ENCODE data around the gene RIT1. TPM values are rescaled to one million over a fixed set of nuclear protein-coding genes. Genes with fewer than 3 reads are reported as not detected.
A peak's percentile ranks its signal among the peaks of the same experiment; 100 is the strongest.
"Not testable (repeated sequence)": the region's sequence is repeated elsewhere in the genome, so short reads cannot be mapped to it uniquely, and the experiment has no call there.

Gene RIT1
- total RNA-seq, 3 donors from 2014 or later = 15.6 to 25.0 (median 17.9) TPM

- no peaks in the 10 kb centered on the region for H3K9me3 Mint-ChIP-seq
- H3K4me1 Mint-ChIP-seq (ENCODE audit: low read depth) = peaks cover 4% of the 10 kb centered on the region
- H3K27me3 Mint-ChIP-seq (ENCODE audit: low read depth) = no peaks in the 10 kb centered on the region
- peaks cover 44% of the 10 kb centered on the region for H3K36me3 Mint-ChIP-seq (ENCODE audit: insufficient read depth)
- no peak overlapping the region for H3K4me3 Mint-ChIP-seq
- ATAC-seq (no peak), DNase-seq (no peak)
Measured at GRCh38 chr1:155919801-155920200, 8.7 kb upstream of the RIT1 start.

- Mint-ChIP-seq H3K4me3 (no peak overlapping the region), H3K4me1 (ENCODE audit: low read depth) (peaks cover 4% of the 10 kb centered on the region), H3K27me3 (ENCODE audit: low read depth) (no peaks in the 10 kb centered on the region), H3K9me3 (no peaks in the 10 kb centered on the region), H3K36me3 (ENCODE audit: insufficient read depth) (peaks cover 47% of the 10 kb centered on the region)
- no peak for ATAC-seq
- no peak for DNase-seq
Measured at GRCh38 chr1:155918660-155919059, 7.5 kb upstream of the RIT1 start.

- Mint-ChIP-seq H3K9me3 (no peaks in the 10 kb centered on the region), H3K4me1 (ENCODE audit: low read depth) (peaks cover 21% of the 10 kb centered on the region), H3K36me3 (ENCODE audit: insufficient read depth) (peaks cover 43% of the 10 kb centered on the region), H3K4me3 (no peak overlapping the region), H3K27me3 (ENCODE audit: low read depth) (no peaks in the 10 kb centered on the region)
- ATAC-seq (no peak), DNase-seq (no peak)
Measured at GRCh38 chr1:155913969-155914757, 3.0 kb upstream of the RIT1 start.

- Mint-ChIP-seq H3K36me3 (ENCODE audit: insufficient read depth) (peaks cover 32% of the 10 kb centered on the region), H3K4me3 (peak overlapping the region; percentile 93), H3K4me1 (ENCODE audit: low read depth) (peaks cover 24% of the 10 kb centered on the region), H3K9me3 (no peaks in the 10 kb centered on the region), H3K27me3 (ENCODE audit: low read depth) (no peaks in the 10 kb centered on the region)
- no peak for ATAC-seq
- DNase-seq = no peak
Measured at GRCh38 chr1:155912056-155912536, 947 bp upstream of the RIT1 start.

- H3K36me3 Mint-ChIP-seq (ENCODE audit: insufficient read depth) = peaks cover 20% of the 10 kb centered on the region
- H3K4me3 Mint-ChIP-seq = peak overlapping the region; percentile 93
- H3K27me3 Mint-ChIP-seq (ENCODE audit: low read depth) = no peaks in the 10 kb centered on the region
- H3K4me1 Mint-ChIP-seq (ENCODE audit: low read depth) = peaks cover 24% of the 10 kb centered on the region
- ATAC-seq (peak; percentile 23 to 33), DNase-seq (no peak)
- H3K9me3 Mint-ChIP-seq = no peaks in the 10 kb centered on the region
Measured at GRCh38 chr1:155910621-155911121, 478 bp downstream of the RIT1 start.

- ATAC-seq (peak in 1 of 2 donors; percentile 28), DNase-seq (no peak)
- Mint-ChIP-seq H3K27me3 (ENCODE audit: low read depth) (no peaks in the 10 kb centered on the region), H3K4me3 (peak overlapping the region; percentile 93), H3K4me1 (ENCODE audit: low read depth) (peaks cover 24% of the 10 kb centered on the region), H3K9me3 (no peaks in the 10 kb centered on the region), H3K36me3 (ENCODE audit: insufficient read depth) (peaks cover 17% of the 10 kb centered on the region)
Measured at GRCh38 chr1:155909894-155910293, 1.3 kb downstream of the RIT1 start.

- no peaks in the 10 kb centered on the region for H3K9me3 Mint-ChIP-seq
Measured at GRCh38 chr1:155904261-155904660, 6.9 kb downstream of the RIT1 start.

GRCh38 chr1:155900161-155900560 is 11.0 kb downstream of the RIT1 start:
- H3K4me3 Mint-ChIP-seq = no peak overlapping the region
- peaks cover 33% of the 10 kb centered on the region for H3K36me3 Mint-ChIP-seq (ENCODE audit: insufficient read depth)
- ATAC-seq (no peak), DNase-seq (no peak)
- H3K27me3 Mint-ChIP-seq (ENCODE audit: low read depth) = no peaks in the 10 kb centered on the region
- no peaks in the 10 kb centered on the region for H3K9me3 Mint-ChIP-seq
- peaks cover 2% of the 10 kb centered on the region for H3K4me1 Mint-ChIP-seq (ENCODE audit: low read depth)

More at GRCh38 chr1:155904261-155904660, 6.9 kb downstream of the RIT1 start:
- peaks cover 5% of the 10 kb centered on the region for H3K4me1 Mint-ChIP-seq (ENCODE audit: low read depth)
- H3K36me3 Mint-ChIP-seq (ENCODE audit: insufficient read depth) = peaks cover 24% of the 10 kb centered on the region
- no peak overlapping the region for H3K4me3 Mint-ChIP-seq
- DNase-seq = no peak
- no peak for ATAC-seq
- no peaks in the 10 kb centered on the region for H3K27me3 Mint-ChIP-seq (ENCODE audit: low read depth)

- peaks cover 2% of the 10 kb centered on the region for H3K4me1 Mint-ChIP-seq (ENCODE audit: low read depth)
- no peak for DNase-seq
- peaks cover 32% of the 10 kb centered on the region for H3K36me3 Mint-ChIP-seq (ENCODE audit: insufficient read depth)
- no peak overlapping the region for H3K4me3 Mint-ChIP-seq
- no peaks in the 10 kb centered on the region for H3K27me3 Mint-ChIP-seq (ENCODE audit: low read depth)
- ATAC-seq = no peak
- no peaks in the 10 kb centered on the region for H3K9me3 Mint-ChIP-seq
Measured at GRCh38 chr1:155899683-155900082, 11.5 kb downstream of the RIT1 start.

GRCh38 chr1:155898888-155899287 is 12.3 kb downstream of the RIT1 start:
- ATAC-seq = no peak
- Mint-ChIP-seq H3K4me3 (no peak overlapping the region), H3K36me3 (ENCODE audit: insufficient read depth) (peaks cover 24% of the 10 kb centered on the region)

GRCh38 chr1:155897746-155898145 is 13.4 kb downstream of the RIT1 start:
- peaks cover 24% of the 10 kb centered on the region for H3K36me3 Mint-ChIP-seq (ENCODE audit: insufficient read depth)
- DNase-seq (no peak), ATAC-seq (no peak)
- peaks cover 16% of the 10 kb centered on the region for H3K4me1 Mint-ChIP-seq (ENCODE audit: low read depth)
- no peaks in the 10 kb centered on the region for H3K27me3 Mint-ChIP-seq (ENCODE audit: low read depth)
- no peaks in the 10 kb centered on the region for H3K9me3 Mint-ChIP-seq
- no peak overlapping the region for H3K4me3 Mint-ChIP-seq

More at GRCh38 chr1:155898888-155899287, 12.3 kb downstream of the RIT1 start:
- Mint-ChIP-seq H3K27me3 (ENCODE audit: low read depth) (no peaks in the 10 kb centered on the region), H3K4me1 (ENCODE audit: low read depth) (peaks cover 5% of the 10 kb centered on the region), H3K9me3 (no peaks in the 10 kb centered on the region)
- no peak for DNase-seq

- not testable (repeated sequence) for H3K4me3 Mint-ChIP-seq; H3K27me3 Mint-ChIP-seq (ENCODE audit: low read depth); H3K9me3 Mint-ChIP-seq; DNase-seq; ATAC-seq
- Mint-ChIP-seq H3K36me3 (ENCODE audit: insufficient read depth) (peaks cover 24% of the 10 kb centered on the region), H3K4me1 (ENCODE audit: low read depth) (peaks cover 16% of the 10 kb centered on the region)
Measured at GRCh38 chr1:155896476-155896875, 14.7 kb downstream of the RIT1 start.

- H3K27me3 Mint-ChIP-seq (ENCODE audit: low read depth); DNase-seq; ATAC-seq; H3K4me3 Mint-ChIP-seq; H3K9me3 Mint-ChIP-seq: not testable (repeated sequence)
- Mint-ChIP-seq H3K4me1 (ENCODE audit: low read depth) (peaks cover 16% of the 10 kb centered on the region), H3K36me3 (ENCODE audit: insufficient read depth) (peaks cover 24% of the 10 kb centered on the region)
Measured at GRCh38 chr1:155895617-155896016, 15.5 kb downstream of the RIT1 start.

- Mint-ChIP-seq H3K4me3 (no peak overlapping the region), H3K36me3 (ENCODE audit: insufficient read depth) (peaks cover 6% of the 10 kb centered on the region), H3K27me3 (ENCODE audit: low read depth) (no peaks in the 10 kb centered on the region), H3K4me1 (ENCODE audit: low read depth) (peaks cover 13% of the 10 kb centered on the region), H3K9me3 (no peaks in the 10 kb centered on the region)
- ATAC-seq (peak; percentile 80 to 91), DNase-seq (no peak)
Measured at GRCh38 chr1:155893389-155894142, 17.6 kb downstream of the RIT1 start.
